H9 (cell line): ENCODE data around the gene NEK6. TPM values are rescaled to one million over a fixed set of nuclear protein-coding genes. Genes with fewer than 3 reads are reported as not detected.

Experiments used
- DNase-seq: peaks from one replicate; pipeline ENCODE4 v3.0.0-alpha.2; 2017
- H2AFZ ChIP-seq: one replicate; pipeline ENCODE4 v1.6.1; 2013; ENCODE audit warnings: mild to moderate bottlenecking, low read length, control low read depth, moderate library complexity
- H2AK5ac ChIP-seq: 2 replicates; pipeline ENCODE4 v1.6.1; 2013; ENCODE audit warnings: low read length, control low read depth, mixed read lengths; ENCODE audit not compliant: insufficient read length
- H2BK120ac ChIP-seq: one replicate; pipeline ENCODE4 v1.6.1; 2013; ENCODE audit warnings: low read depth, mild to moderate bottlenecking, low read length, control low read depth, inconsistent platforms; ENCODE audit not compliant: poor library complexity, severe bottlenecking
- H2BK12ac ChIP-seq: 2 replicates; pipeline ENCODE4 v1.6.1; 2013; ENCODE audit warnings: low read length, control low read depth, mixed read lengths, low read depth; ENCODE audit not compliant: insufficient read length
- H2BK15ac ChIP-seq: 2 replicates; pipeline ENCODE4 v1.6.1; 2013; ENCODE audit warnings: low read depth, low read length, control low read depth
- H2BK20ac ChIP-seq: one replicate; pipeline ENCODE4 v1.6.1; 2013; ENCODE audit warnings: low read depth, mild to moderate bottlenecking, low read length, control low read depth, inconsistent platforms; ENCODE audit not compliant: poor library complexity, severe bottlenecking
- H2BK5ac ChIP-seq: 2 replicates; pipeline ENCODE4 v1.6.1; 2013; ENCODE audit warnings: low read length, control low read depth, mixed read lengths; ENCODE audit not compliant: insufficient read length
- H3K14ac ChIP-seq: 2 replicates; pipeline ENCODE4 v1.6.1; 2013; ENCODE audit warnings: low read length, control low read depth; ENCODE audit not compliant: insufficient read depth
- H3K18ac ChIP-seq: 2 replicates; pipeline ENCODE4 v1.6.1; 2013; ENCODE audit warnings: low read depth, mild to moderate bottlenecking, mixed read lengths, low read length, control low read depth; ENCODE audit not compliant: insufficient read length
- H3K23ac ChIP-seq: 2 replicates; pipeline ENCODE4 v1.6.1; 2013; ENCODE audit warnings: low read length, control low read depth, mixed read lengths, low read depth; ENCODE audit not compliant: insufficient read length
- H3K23me2 ChIP-seq: 2 replicates; pipeline ENCODE4 v1.6.1; 2013; ENCODE audit warnings: low read depth, mild to moderate bottlenecking, mixed read lengths, low read length, control low read depth; ENCODE audit not compliant: insufficient read length, poor library complexity, severe bottlenecking
- H3K27ac ChIP-seq: 2 replicates; pipeline ENCODE4 v1.5.1; 2013; ENCODE audit warnings: low read length, control low read depth, mixed read lengths, low read depth; ENCODE audit not compliant: insufficient read length
- H3K27me3 ChIP-seq: 2 replicates; pipeline ENCODE4 v1.6.1; 2013; ENCODE audit warnings: low read length, control low read depth, inconsistent platforms; ENCODE audit not compliant: insufficient read depth
- H3K4ac ChIP-seq: 2 replicates; pipeline ENCODE4 v1.6.1; 2013; ENCODE audit warnings: low read depth, mild to moderate bottlenecking, control low read depth, inconsistent platforms, low read length, moderate library complexity
- H3K4me1 ChIP-seq: 2 replicates; pipeline ENCODE4 v1.6.1; 2013; ENCODE audit warnings: low read length, control low read depth, inconsistent platforms; ENCODE audit not compliant: insufficient read depth
- H3K4me2 ChIP-seq: 2 replicates; pipeline ENCODE4 v1.6.1; 2013; ENCODE audit warnings: low read length, control low read depth, mixed read lengths; ENCODE audit not compliant: insufficient read length, insufficient read depth
- H3K56ac ChIP-seq: 2 replicates; pipeline ENCODE4 v1.6.1; 2013; ENCODE audit warnings: low read depth, mild to moderate bottlenecking, mixed read lengths, low read length, control low read depth; ENCODE audit not compliant: insufficient read length
- H3K79me1 ChIP-seq: 2 replicates; pipeline ENCODE4 v1.6.1; 2013; ENCODE audit warnings: low read depth, mild to moderate bottlenecking, moderate library complexity, low read length, control low read depth, inconsistent platforms; ENCODE audit not compliant: insufficient read depth, poor library complexity, severe bottlenecking
- H3K79me2 ChIP-seq: 2 replicates; pipeline ENCODE4 v1.6.1; 2013; ENCODE audit warnings: low read length, control low read depth, inconsistent platforms; ENCODE audit not compliant: insufficient read depth
- H3K9ac ChIP-seq: 2 replicates; pipeline ENCODE4 v1.6.1; 2013; ENCODE audit warnings: low read length, control low read depth, mixed read lengths; ENCODE audit not compliant: insufficient read length; ENCODE audit errors: extremely low read depth
- H3K9me3 ChIP-seq: one replicate; pipeline ENCODE4 v1.6.1; 2013; ENCODE audit warnings: low read depth, low read length, inconsistent platforms; ENCODE audit not compliant: control insufficient read depth
- H3T11ph ChIP-seq: one replicate; pipeline ENCODE4 v1.6.1; 2013; ENCODE audit warnings: mild to moderate bottlenecking, low read length, control low read depth, inconsistent platforms
- H4K20me1 ChIP-seq: one replicate; pipeline ENCODE4 v1.6.1; 2013; ENCODE audit not compliant: control insufficient read depth, insufficient read length, insufficient read depth
- H4K5ac ChIP-seq: 2 replicates; pipeline ENCODE4 v1.6.1; 2013; ENCODE audit warnings: low read depth, mild to moderate bottlenecking, mixed read lengths, low read length, control low read depth; ENCODE audit not compliant: insufficient read length
- H4K8ac ChIP-seq: replicated peaks from 2 replicates; pipeline ENCODE4 v1.6.1; 2013; ENCODE audit warnings: low read length, control low read depth, mixed read lengths, low read depth; ENCODE audit not compliant: insufficient read length
- H4K91ac ChIP-seq: 2 replicates; pipeline ENCODE4 v1.6.1; 2013; ENCODE audit warnings: low read depth, mild to moderate bottlenecking, moderate library complexity, mixed read lengths, low read length, control low read depth; ENCODE audit not compliant: insufficient read length
- H3K27ac Mint-ChIP-seq, 3 experiments: 2 replicates in 2 of 3; 3 replicates in 1 of 3; pipeline ENCODE4 v1.8.0; 2020 to 2021; ENCODE audit warnings: mixed read lengths in 3 of 3, mild to moderate bottlenecking in 1 of 3, moderate library complexity in 1 of 3
- H3K27me3 Mint-ChIP-seq: 2 replicates; pipeline ENCODE4 v1.8.0; 2021; ENCODE audit warnings: low read depth, mild to moderate bottlenecking, moderate library complexity, mixed read lengths
- H3K36me3 Mint-ChIP-seq, 3 experiments: 2 replicates in 2 of 3; 3 replicates in 1 of 3; pipeline ENCODE4 v1.8.0; 2020 to 2021; ENCODE audit warnings: low read depth in 3 of 3, mixed read lengths in 3 of 3; ENCODE audit not compliant: insufficient read depth in 1 of 3
- H3K4me1 Mint-ChIP-seq, 2 experiments: 2 replicates each; pipeline ENCODE4 v1.8.0; 2020; ENCODE audit warnings: mixed read lengths in 2 of 2
- H3K4me3 Mint-ChIP-seq, 2 experiments: 2 replicates in 1 of 2; 3 replicates in 1 of 2; pipeline ENCODE4 v1.8.0; 2020 to 2021; ENCODE audit warnings: mild to moderate bottlenecking in 2 of 2, mixed read lengths in 2 of 2, moderate library complexity in 1 of 2
- H3K9me3 Mint-ChIP-seq, 2 experiments: 2 replicates in 1 of 2; 3 replicates in 1 of 2; pipeline ENCODE4 v1.8.0; 2020; ENCODE audit warnings: mild to moderate bottlenecking in 2 of 2, mixed read lengths in 2 of 2, moderate library complexity in 1 of 2
- WGBS: extraction: QIAGEN DNeasy Blood & Tissue Kit; methylation state at CpG from one replicate; pipeline ENCODE4 v1.1.7; 2013; ENCODE audit warnings: missing lambda C conversion rate, low lambda C conversion rate, mixed read lengths; ENCODE audit not compliant: insufficient read length; ENCODE audit errors: extremely low coverage; 5-methylcytosine and 5-hydroxymethylcytosine counted together
- total RNA-seq: library from RNA; stranded (reverse); gene quantifications from 2 replicates; pipeline ENCODE4 v1.2.1, GENCODE V29; 2021
- TF ChIP-seq, protein P1 (sequence below): fragments of 200-600 bp; sonication (generic); conservative IDR thresholded peaks from 3 replicates; pipeline ENCODE4 v1.8.0; 2021; ENCODE audit warnings: antibody characterized with exemption, mild to moderate bottlenecking

The NEK6 gene
- total RNA-seq, 1 experiment from 2014 or later, result 14.3 TPM

DNA sequence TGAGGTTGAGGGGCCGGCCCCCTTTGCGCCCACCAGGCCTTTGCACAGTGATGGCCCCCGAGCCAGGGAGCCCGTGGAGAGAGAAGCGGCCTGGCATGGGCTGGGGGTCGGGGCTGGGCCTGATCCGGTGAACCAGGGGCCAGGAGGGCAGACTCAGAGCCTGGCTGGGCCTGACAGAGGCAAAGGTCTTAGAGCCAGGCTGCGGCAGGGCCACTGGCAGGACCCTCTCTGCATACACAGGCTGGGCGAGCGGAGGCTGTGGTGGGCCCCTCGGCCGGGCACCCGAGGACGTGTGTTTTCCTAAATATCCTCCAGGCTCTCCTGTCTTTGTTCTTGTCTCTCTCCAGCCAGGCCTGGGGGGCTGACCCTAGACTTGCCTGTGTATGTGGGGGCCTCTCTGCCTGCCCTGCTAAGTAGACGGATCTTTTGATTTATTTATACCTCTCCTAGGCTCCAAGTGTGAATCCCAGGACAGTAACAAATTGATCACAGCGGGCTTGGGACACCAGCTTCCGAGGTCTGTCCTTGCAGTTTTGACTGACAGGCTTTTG, 933 bp downstream of the NEK6 start:
- TF ChIP-seq, protein P1, sequence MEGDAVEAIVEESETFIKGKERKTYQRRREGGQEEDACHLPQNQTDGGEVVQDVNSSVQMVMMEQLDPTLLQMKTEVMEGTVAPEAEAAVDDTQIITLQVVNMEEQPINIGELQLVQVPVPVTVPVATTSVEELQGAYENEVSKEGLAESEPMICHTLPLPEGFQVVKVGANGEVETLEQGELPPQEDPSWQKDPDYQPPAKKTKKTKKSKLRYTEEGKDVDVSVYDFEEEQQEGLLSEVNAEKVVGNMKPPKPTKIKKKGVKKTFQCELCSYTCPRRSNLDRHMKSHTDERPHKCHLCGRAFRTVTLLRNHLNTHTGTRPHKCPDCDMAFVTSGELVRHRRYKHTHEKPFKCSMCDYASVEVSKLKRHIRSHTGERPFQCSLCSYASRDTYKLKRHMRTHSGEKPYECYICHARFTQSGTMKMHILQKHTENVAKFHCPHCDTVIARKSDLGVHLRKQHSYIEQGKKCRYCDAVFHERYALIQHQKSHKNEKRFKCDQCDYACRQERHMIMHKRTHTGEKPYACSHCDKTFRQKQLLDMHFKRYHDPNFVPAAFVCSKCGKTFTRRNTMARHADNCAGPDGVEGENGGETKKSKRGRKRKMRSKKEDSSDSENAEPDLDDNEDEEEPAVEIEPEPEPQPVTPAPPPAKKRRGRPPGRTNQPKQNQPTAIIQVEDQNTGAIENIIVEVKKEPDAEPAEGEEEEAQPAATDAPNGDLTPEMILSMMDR, result no peak
- Histone ChIP-seq H3K18ac (peak overlapping the region; percentile 34), H3K14ac (peak overlapping the region; percentile 88), H2BK12ac (no peak overlapping the region), H3K27me3 (no peaks in the 10 kb centered on the region), H2BK15ac (no peak overlapping the region; the same call in 1 of the 2 replicates), H3K79me2 (peaks cover 2% of the 10 kb centered on the region; the same call in 1 of the 2 replicates), H2AK5ac (no peak overlapping the region), H2AFZ (no peak overlapping the region), H3K23me2 (peaks cover 14% of the 10 kb centered on the region), H3K23ac (no peak overlapping the region), H4K91ac (no peak overlapping the region), H3T11ph (no peak overlapping the region), H3K9ac (peak overlapping the region; percentile 64), H3K79me1 (no peaks in the 10 kb centered on the region), H4K8ac (no peak overlapping the region), H4K5ac (no peak overlapping the region), H3K9me3 (no peaks in the 10 kb centered on the region), H3K4me1 (peaks cover 11% of the 10 kb centered on the region), H2BK5ac (no peak overlapping the region), H4K20me1 (peaks cover 2% of the 10 kb centered on the region), H3K27ac (no peak overlapping the region), H3K56ac (no peak overlapping the region), H3K4me2 (peak overlapping the region; percentile 94), H3K4ac (no peak overlapping the region), H2BK20ac (no peak overlapping the region), H2BK120ac (no peak overlapping the region)
- peak overlapping the region in 2 of 3 experiments; percentile 57 to 70; a peak in 3 of 7 replicates for H3K27ac Mint-ChIP-seq
- DNase-seq, result peak; percentile 55
- peaks cover 47 to 57% of the 10 kb centered on the region in 2 experiments for H3K4me1 Mint-ChIP-seq
- no CpG with 5 or more reads among the region's 17 CpGs for WGBS
- peaks cover 5% of the 10 kb centered on the region for H3K27me3 Mint-ChIP-seq
- peak overlapping the region; percentile 85 to 94 for H3K4me3 Mint-ChIP-seq
- H3K36me3 Mint-ChIP-seq, result no peaks in the 10 kb centered on the region
- H3K9me3 Mint-ChIP-seq, result no peaks in the 10 kb centered on the region; a peak in 1 of 5 replicates
